Mesothelial cell of epicardium (in vitro differentiated cells): ENCODE data around the gene SPTBN1. TPM values are rescaled to one million over a fixed set of nuclear protein-coding genes. Genes with fewer than 3 reads are reported as not detected.

ENCODE experiments used
- DNase-seq, 2 experiments: peaks; one replicate each; pipeline ENCODE4 v3.0.0; 2021; ENCODE audit warnings: low spot score in 2 of 2; ENCODE audit not compliant: unreplicated experiment in 2 of 2
- H3K27ac Mint-ChIP-seq: 2 replicates; pipeline ENCODE4 v1.8.0; 2021; ENCODE audit warnings: mixed read lengths
- H3K27me3 Mint-ChIP-seq: 2 replicates; pipeline ENCODE4 v1.8.0; 2021; ENCODE audit warnings: low read depth, mixed read lengths
- H3K36me3 Mint-ChIP-seq: 2 replicates; pipeline ENCODE4 v1.8.0; 2021; ENCODE audit warnings: mixed read lengths
- H3K4me1 Mint-ChIP-seq: 2 replicates; pipeline ENCODE4 v1.8.0; 2021; ENCODE audit warnings: mixed read lengths
- H3K4me3 Mint-ChIP-seq: 2 replicates; pipeline ENCODE4 v1.8.0; 2021; ENCODE audit warnings: mild to moderate bottlenecking, moderate library complexity, mixed read lengths
- H3K9me3 Mint-ChIP-seq: 2 replicates; pipeline ENCODE4 v1.8.0; 2021; ENCODE audit warnings: mixed read lengths
- CTCF ChIP-seq: fragments of 200-600 bp; sonication (generic); IDR thresholded peaks from one replicate; pipeline ENCODE4 v1.5.0; 2021; ENCODE audit warnings: antibody characterized with exemption; ENCODE audit not compliant: unreplicated experiment
- total RNA-seq: library from RNA; stranded (reverse); gene quantifications from 3 replicates; pipeline ENCODE4 v1.2.1, GENCODE V29; 2021

Gene SPTBN1
- total RNA-seq, result 265 to 281 TPM (median 271 TPM) in 3 replicates

GRCh38 chr2:54455563-54456361 lies at the start of gene SPTBN1:
TSS of gene SPTBN1 (plus strand) at chr2:54456327. CDS start at chr2:54526419, 70,092 bp downstream.
- Mint-ChIP-seq H3K9me3 (no peaks in the 10 kb centered on the region), H3K4me3 (peak within 1 kb of the TSS; percentile 89), H3K27me3 (no peaks in the 10 kb centered on the region), H3K4me1 (peaks cover 32% of the 10 kb centered on the region), H3K36me3 (no peaks in the 10 kb centered on the region), H3K27ac (peak within 1 kb of the TSS; percentile 88)
- no peak for TF ChIP-seq CTCF
- peak; percentile 87 to 91 for DNase-seq

DNA sequence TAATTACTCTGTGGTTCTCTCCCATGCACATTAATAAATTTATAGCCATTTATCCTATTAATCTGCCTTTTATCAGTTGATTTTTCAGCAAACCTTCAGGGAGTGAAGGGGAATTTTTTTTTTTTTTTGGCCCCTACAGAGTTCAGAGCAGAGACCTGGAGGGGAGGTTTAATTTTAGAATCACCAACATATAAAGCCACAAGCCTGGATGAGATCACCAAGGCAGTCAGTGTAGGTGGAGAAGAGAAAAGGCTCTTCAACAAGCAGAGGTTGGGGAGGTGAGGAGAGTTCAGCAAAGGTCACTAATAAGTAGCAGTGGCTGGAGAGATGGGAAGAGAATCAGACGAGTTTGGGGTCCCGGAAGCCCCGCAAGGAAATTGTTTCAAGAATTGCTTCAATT lies 48.4 kb upstream of the SPTBN1 start:
- H3K4me3 Mint-ChIP-seq, result no peak overlapping the region
- DNase-seq, result no peak
- peaks cover 34% of the 10 kb centered on the region for H3K4me1 Mint-ChIP-seq
- TF ChIP-seq CTCF, result no peak
- no peaks in the 10 kb centered on the region for H3K9me3 Mint-ChIP-seq
- H3K27ac Mint-ChIP-seq, result peak overlapping the region; percentile 54
- no peaks in the 10 kb centered on the region for H3K36me3 Mint-ChIP-seq
- no peaks in the 10 kb centered on the region for H3K27me3 Mint-ChIP-seq

DNA sequence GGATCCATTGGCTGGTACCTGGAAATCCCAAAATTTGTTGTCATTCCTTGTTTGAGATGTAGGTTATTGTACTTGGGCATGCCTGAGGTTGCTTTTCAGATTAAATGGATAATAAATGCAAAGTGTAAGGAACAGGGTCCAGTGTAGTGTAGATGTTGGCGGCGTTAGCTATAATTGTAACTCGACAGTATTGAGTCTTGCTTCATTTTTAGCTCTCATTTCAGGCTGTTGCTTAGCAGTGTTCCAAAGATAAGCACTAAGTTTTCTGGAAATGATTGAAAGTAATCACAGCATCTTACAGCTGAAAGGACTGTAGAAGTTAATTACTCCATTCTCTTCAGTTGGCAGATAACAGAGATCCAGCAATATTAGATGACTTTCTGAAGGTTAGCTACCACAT lies 47.8 kb upstream of the SPTBN1 start:
- Mint-ChIP-seq H3K36me3 (no peaks in the 10 kb centered on the region), H3K27ac (no peak overlapping the region), H3K27me3 (no peaks in the 10 kb centered on the region), H3K4me3 (no peak overlapping the region), H3K4me1 (peaks cover 33% of the 10 kb centered on the region), H3K9me3 (no peaks in the 10 kb centered on the region)
- DNase-seq, result no peak
- no peak for TF ChIP-seq CTCF

GRCh38 chr2:54409752-54410151 lies 46.4 kb upstream of the SPTBN1 start:
- DNase-seq, result no peak
- no peaks in the 10 kb centered on the region for H3K27me3 Mint-ChIP-seq
- H3K4me3 Mint-ChIP-seq, result no peak overlapping the region
- no peak for TF ChIP-seq CTCF
- H3K9me3 Mint-ChIP-seq, result no peaks in the 10 kb centered on the region
- peaks cover 31% of the 10 kb centered on the region for H3K4me1 Mint-ChIP-seq
- no peaks in the 10 kb centered on the region for H3K36me3 Mint-ChIP-seq
- H3K27ac Mint-ChIP-seq, result no peak overlapping the region

DNA sequence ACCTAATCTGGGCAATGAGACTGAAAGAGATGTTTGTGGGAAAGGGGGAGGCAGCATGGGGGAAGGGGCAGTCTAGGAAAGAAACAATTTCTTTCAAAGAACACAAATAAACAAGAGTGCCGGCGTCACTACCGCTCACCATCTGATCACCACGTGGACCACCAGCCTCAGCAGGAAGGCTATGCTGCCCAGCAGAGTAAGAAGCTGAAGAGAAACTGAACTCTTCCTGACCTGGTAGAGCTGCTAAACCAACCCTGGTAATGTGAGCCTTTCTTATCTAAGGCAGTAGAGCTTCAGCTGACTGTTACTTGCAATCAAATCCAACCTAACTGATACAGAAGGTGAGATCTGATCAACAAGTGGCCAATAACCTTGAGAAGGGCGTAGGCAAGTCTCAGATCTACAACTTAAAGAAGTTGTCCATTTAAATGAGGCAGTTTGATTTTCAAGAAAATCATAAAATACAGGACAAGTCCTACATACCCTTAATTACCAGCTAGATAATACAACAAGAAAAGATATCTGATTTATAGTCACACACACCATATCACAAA lies 44.2 kb upstream of the SPTBN1 start:
- Mint-ChIP-seq H3K27me3 (no peaks in the 10 kb centered on the region), H3K36me3 (no peaks in the 10 kb centered on the region), H3K9me3 (no peaks in the 10 kb centered on the region), H3K4me1 (peaks cover 34% of the 10 kb centered on the region), H3K27ac (no peak overlapping the region), H3K4me3 (no peak overlapping the region)
- TF ChIP-seq CTCF, result no peak
- DNase-seq, result no peak
